H1 (cell line): ENCODE results near the gene SECTM1. TPM values are rescaled to one million over a fixed set of nuclear protein-coding genes. Genes with fewer than 3 reads are reported as not detected.

Experiments
- CTCF ChIA-PET: fragments of 300-600 bp; sonication (Branson Sonifier 250); formaldehyde crosslinking; loops from one replicate; lab custom pipeline; 2021; ENCODE audit not compliant: partially characterized antibody; lab: Charles Lee
- POLR2A ChIA-PET: fragments of 300-600 bp; sonication (Branson Sonifier 250); formaldehyde crosslinking; loops from one replicate; lab custom pipeline; 2021; ENCODE audit warnings: inconsistent platforms; ENCODE audit not compliant: partially characterized antibody; lab: Charles Lee
- DNase-seq, 2 experiments: peaks; one replicate each; pipeline versions ENCODE4 v3.0.0 to v3.0.0-alpha.2; 2010 to 2022; ENCODE audit warnings: low spot score in 2 of 2, low read depth in 1 of 2, mixed read lengths in 1 of 2
- FAIRE-seq: peaks from 2 replicates; lab custom pipeline; 2011; peaks lifted over from hg19 to GRCh38; lab: Jason Lieb, UNC
- H2AFZ ChIP-seq: 2 replicates; pipeline ENCODE4 v1.8.1; 2012; ENCODE audit warnings: low read length, inconsistent platforms
- H2AK5ac ChIP-seq: 2 replicates; pipeline ENCODE4 v1.6.1; 2013; ENCODE audit warnings: low read depth, low read length
- H2BK120ac ChIP-seq: replicated peaks from 2 replicates; pipeline ENCODE3; 2013; ENCODE audit warnings: low read depth, low read length, inconsistent platforms
- H2BK12ac ChIP-seq: 2 replicates; pipeline ENCODE4 v1.6.1; 2013; ENCODE audit warnings: low read depth, low read length
- H2BK15ac ChIP-seq: 2 replicates; pipeline ENCODE4 v1.6.1; 2013; ENCODE audit warnings: low read length
- H2BK20ac ChIP-seq: 2 replicates; pipeline ENCODE4 v1.6.1; 2013; ENCODE audit warnings: low read length
- H2BK5ac ChIP-seq: 2 replicates; pipeline ENCODE4 v1.6.1; 2013; ENCODE audit warnings: low read depth, low read length
- H3K14ac ChIP-seq: 2 replicates; pipeline ENCODE4 v1.6.1; 2013; ENCODE audit warnings: inconsistent platforms; ENCODE audit not compliant: insufficient read length
- H3K18ac ChIP-seq: 2 replicates; pipeline ENCODE4 v1.6.1; 2013; ENCODE audit warnings: low read length; ENCODE audit errors: extremely low read depth
- H3K23ac ChIP-seq: 2 replicates; pipeline ENCODE4 v1.6.1; 2013; ENCODE audit warnings: inconsistent platforms; ENCODE audit not compliant: insufficient read length
- H3K23me2 ChIP-seq: 2 replicates; pipeline ENCODE4 v1.6.1; 2013; ENCODE audit warnings: low read depth, low read length
- H3K27ac ChIP-seq: 2 replicates; pipeline ENCODE4 v1.6.1; 2011; ENCODE audit warnings: low read depth, low read length, inconsistent platforms
- H3K27me3 ChIP-seq, 4 experiments: replicated peaks in 1 of 4; 1 replicate in 1 of 4; 2 replicates in 3 of 4; pipeline versions ENCODE4 v1.6.1 to v1.8.1; 2011 to 2013; ENCODE audit warnings: low read length in 3 of 4, mild to moderate bottlenecking in 3 of 4, inconsistent platforms in 2 of 4, mixed read lengths in 2 of 4, moderate library complexity in 1 of 4; ENCODE audit not compliant: control insufficient read depth in 3 of 4, insufficient read depth in 3 of 4; ENCODE audit errors: extremely low read depth in 1 of 4
- H3K36me3 ChIP-seq, 4 experiments: 2 replicates each; pipeline versions ENCODE4 v1.6.1 to v1.8.1; 2011 to 2013; ENCODE audit warnings: mild to moderate bottlenecking in 4 of 4, low read length in 3 of 4, moderate library complexity in 2 of 4, control low read depth in 1 of 4, inconsistent platforms in 1 of 4; ENCODE audit not compliant: insufficient read depth in 4 of 4, control insufficient read depth in 2 of 4
- H3K4ac ChIP-seq: replicated peaks from 2 replicates; pipeline ENCODE3; 2013; ENCODE audit warnings: low read length, low read depth, mixed read lengths, inconsistent platforms; ENCODE audit not compliant: insufficient read length
- H3K4me1 ChIP-seq, 4 experiments: replicated peaks in 1 of 4; 1 replicate in 1 of 4; 2 replicates in 3 of 4; pipeline versions ENCODE4 v1.6.1 to v1.8.1; 2011 to 2013; ENCODE audit warnings: low read length in 3 of 4, inconsistent platforms in 2 of 4, mixed read lengths in 1 of 4; ENCODE audit not compliant: insufficient read depth in 4 of 4, control insufficient read depth in 3 of 4
- H3K4me2 ChIP-seq, 2 experiments: 2 replicates each; pipeline versions ENCODE4 v1.6.1 to v1.8.1; 2011 to 2013; ENCODE audit warnings: low read depth in 2 of 2, low read length in 2 of 2, control low read depth in 1 of 2, inconsistent platforms in 1 of 2, mild to moderate bottlenecking in 1 of 2; ENCODE audit not compliant: insufficient read depth in 1 of 2
- H3K4me3 ChIP-seq, 4 experiments: fragments of 200-600, 300-600 bp in 1 of 4; sonication (generic), shearing (Covaris generic), sonication (Bioruptor Twin) in 1 of 4; 2 replicates each; pipeline versions ENCODE4 v1.5.1 to v1.8.1; 2011 to 2016; ENCODE audit warnings: low read length in 4 of 4, low read depth in 3 of 4, control low read depth in 2 of 4, inconsistent platforms in 2 of 4, mild to moderate bottlenecking in 2 of 4, mixed read lengths in 1 of 4, moderate library complexity in 1 of 4; ENCODE audit not compliant: insufficient read depth in 2 of 4; ENCODE audit errors: extremely low read depth in 1 of 4
- H3K56ac ChIP-seq: replicated peaks from 2 replicates; pipeline ENCODE3; 2013; ENCODE audit warnings: low read depth, mild to moderate bottlenecking, mixed read lengths, low read length, inconsistent platforms; ENCODE audit not compliant: insufficient read length
- H3K79me1 ChIP-seq: 2 replicates; pipeline ENCODE4 v1.6.1; 2013; ENCODE audit warnings: low read depth, low read length, control low read depth
- H3K79me2 ChIP-seq, 2 experiments: 2 replicates each; pipeline versions ENCODE4 v1.6.1 to v1.8.1; 2012 to 2013; ENCODE audit warnings: low read length in 2 of 2, mild to moderate bottlenecking in 2 of 2, inconsistent platforms in 1 of 2; ENCODE audit not compliant: insufficient read depth in 2 of 2, control insufficient read depth in 1 of 2
- H3K9ac ChIP-seq, 4 experiments: replicated peaks in 1 of 4; 1 replicate in 1 of 4; 2 replicates in 3 of 4; pipeline versions ENCODE4 v1.6.1 to v1.8.1; 2011 to 2013; ENCODE audit warnings: low read depth in 3 of 4, low read length in 3 of 4, control low read depth in 2 of 4, mild to moderate bottlenecking in 2 of 4, moderate library complexity in 2 of 4, inconsistent platforms in 1 of 4; ENCODE audit errors: extremely low read depth in 1 of 4
- H3K9me3 ChIP-seq, 2 experiments: 2 replicates each; pipeline versions ENCODE4 v1.6.1 to v1.8.1; 2012 to 2013; ENCODE audit warnings: mild to moderate bottlenecking in 2 of 2, moderate library complexity in 2 of 2, control low read depth in 1 of 2, inconsistent platforms in 1 of 2, low read depth in 1 of 2, low read length in 1 of 2, mixed read lengths in 1 of 2; ENCODE audit not compliant: insufficient read depth in 2 of 2
- H4K20me1 ChIP-seq, 2 experiments: replicated peaks in 1 of 2; 2 replicates each; pipeline versions ENCODE3 to v1.8.1; 2011 to 2013; ENCODE audit warnings: inconsistent platforms in 2 of 2, low read length in 2 of 2, mild to moderate bottlenecking in 1 of 2; ENCODE audit not compliant: insufficient read depth in 2 of 2, control insufficient read depth in 1 of 2
- H4K5ac ChIP-seq: 2 replicates; pipeline ENCODE4 v1.6.1; 2013; ENCODE audit warnings: low read length, low read depth, mixed read lengths, inconsistent platforms; ENCODE audit not compliant: insufficient read length
- H4K8ac ChIP-seq: 2 replicates; pipeline ENCODE4 v1.8.0; 2013; ENCODE audit warnings: mild to moderate bottlenecking, moderate library complexity, low read length, inconsistent platforms; ENCODE audit not compliant: insufficient read depth; ENCODE audit errors: extremely low read depth
- H4K91ac ChIP-seq: replicated peaks from 2 replicates; pipeline ENCODE3; 2013; ENCODE audit warnings: low read length, mixed read lengths, inconsistent platforms; ENCODE audit not compliant: insufficient read length
- BACH1 ChIP-seq: IDR thresholded peaks from 2 replicates; pipeline ENCODE4 v1.6.1; 2012; ENCODE audit warnings: low read length, improper control_type of control experiment
- E2F6 ChIP-seq: IDR thresholded peaks from 2 replicates; pipeline ENCODE4 v1.6.1; 2012; ENCODE audit warnings: inconsistent platforms
- JUN ChIP-seq: IDR thresholded peaks from 2 replicates; pipeline ENCODE4 v1.6.1; 2011; ENCODE audit warnings: low read depth, mild to moderate bottlenecking, improper control_type of control experiment, low read length
- JUND ChIP-seq: IDR thresholded peaks from 2 replicates; pipeline ENCODE4 v1.6.1; 2011; ENCODE audit warnings: mild to moderate bottlenecking, improper control_type of control experiment, low read length
- NANOG ChIP-seq: IDR thresholded peaks from 2 replicates; pipeline ENCODE4 v1.6.1; 2011; ENCODE audit warnings: low read length, low read depth, mild to moderate bottlenecking, inconsistent platforms; ENCODE audit not compliant: insufficient read depth, poor library complexity, severe bottlenecking
- PHF8 ChIP-seq: fragments of 200-600 bp; sonication (generic); conservative IDR thresholded peaks from 2 replicates; pipeline ENCODE4 v1.7.1; 2012; ENCODE audit warnings: low read depth, mild to moderate bottlenecking, inconsistent platforms, low read length, moderate library complexity
- SRF ChIP-seq: IDR thresholded peaks from 2 replicates; pipeline ENCODE4 v1.6.1; 2011; ENCODE audit warnings: mild to moderate bottlenecking, low read depth, low read length, moderate library complexity
- WGBS, 2 experiments: shearing (Covaris generic) in 1 of 2; methylation state at CpG; one replicate each; pipeline versions ENCODE4 v1.1.6 to v1.1.7; 2013 to 2015; ENCODE audit warnings: low lambda C conversion rate in 2 of 2, mixed read lengths in 2 of 2, inconsistent platforms in 1 of 2, low coverage in 1 of 2, missing lambda C conversion rate in 1 of 2; ENCODE audit not compliant: insufficient replicate concordance in 2 of 2, insufficient coverage in 1 of 2, insufficient read length in 1 of 2; ENCODE audit errors: extremely low coverage in 1 of 2, missing lambda C conversion rate in 1 of 2; 5-methylcytosine and 5-hydroxymethylcytosine counted together
- polyA plus RNA-seq, 7 experiments: library from polyadenylated mRNA; depleted of rRNA in 3 of 7; stranded (reverse) in 5 of 7; unstranded in 2 of 7; fragments of >200 nt in 5 of 7; fragments of 200-250 nt in 2 of 7; gene quantifications; 1 replicate in 5 of 7; 2 replicates in 1 of 7; 4 replicates in 1 of 7; pipeline versions ENCODE4 v1.2.1 to v1.2.3, GENCODE V29; 2011 to 2013; ENCODE audit warnings: missing spikeins in 2 of 7, mixed read lengths in 2 of 7
- total RNA-seq: library from RNA; stranded (reverse); fragmentation: NEBNext Ultra II Directional; extraction: Animal tissue kit (Norgen Biotek cat#: 25700); gene quantifications from 2 replicates; pipeline ENCODE4 v1.2.1, GENCODE V29; 2021
- TF ChIP-seq, protein P1 (sequence below), 3 experiments: IDR thresholded peaks; 1 replicate in 2 of 3; 2 replicates in 1 of 3; pipeline versions ENCODE4 v1.5.1 to v1.6.1; 2011; ENCODE audit warnings: low read length in 3 of 3, mild to moderate bottlenecking in 3 of 3, inconsistent platforms in 2 of 3, low read depth in 1 of 3, moderate library complexity in 1 of 3; ENCODE audit not compliant: insufficient read depth in 1 of 3; ENCODE audit errors: control extremely low read depth in 1 of 3

The SECTM1 gene
- total and polyA plus RNA-seq, 2 of the 8 experiments (the other 6 are each of a cell fraction or from before 2014, with no cell fraction given) = 0.20 to 0.65 TPM

GRCh38 chr17:82316651-82317393 is 16.7 kb downstream of the SECTM1 start:
- 82% methylated on average over 29 of the region's 29 CpGs; no CpG with 5 or more reads in 1 of the 2 experiments for WGBS, 2 experiments
- peaks cover 0 to 11% of the 10 kb centered on the region in 2 experiments for H4K20me1 ChIP-seq
- DNase-seq = no peak
- H3K4me1 ChIP-seq = peaks cover 0 to 5% (median 4%) of the 10 kb centered on the region in 4 experiments; a peak in 5 of 7 replicates
- H3K9ac ChIP-seq = no peak overlapping the region
- no peak overlapping the region for H3K27ac ChIP-seq
- H3K23ac ChIP-seq = no peak overlapping the region
- peaks cover 0 to 14% of the 10 kb centered on the region in 2 experiments; a peak in 1 of 4 replicates for H3K9me3 ChIP-seq
- ChIA-PET CTCF (interaction anchor here (0.5 to 3.1 kb wide), 11 partner anchors 9 to 230 kb away, joined by 3 to 19 read pairs (median 4); partner anchors contain the start of gene SECTM1), POLR2A (interaction anchor here (0.8 to 1.4 kb wide), 3 partner anchors 16 to 81 kb away, joined by 3 to 6 read pairs (median 3); no protein-coding TSS in a partner anchor)
- FAIRE-seq = no peak
- no peak overlapping the region for H2BK12ac ChIP-seq
- no peak overlapping the region for H3K4me3 ChIP-seq
- H3K14ac ChIP-seq = no peak overlapping the region
- H3K36me3 ChIP-seq = no peaks in the 10 kb centered on the region
- peak overlapping the region; percentile 40 for H4K91ac ChIP-seq
- H2AFZ ChIP-seq = no peak overlapping the region
- no peak overlapping the region; a peak in 1 of 4 replicates for H3K4me2 ChIP-seq
- no peak overlapping the region for H4K5ac ChIP-seq
- H2AK5ac ChIP-seq = no peak overlapping the region
- H3K23me2 ChIP-seq = peaks cover 5% of the 10 kb centered on the region; the same call in 1 of the 2 replicates
- no peak overlapping the region for H3K56ac ChIP-seq
- no peak overlapping the region for H3K18ac ChIP-seq
- H2BK5ac ChIP-seq = no peak overlapping the region
- H3K79me2 ChIP-seq = no peaks in the 10 kb centered on the region
- H2BK15ac ChIP-seq = no peak overlapping the region
- H2BK20ac ChIP-seq = no peak overlapping the region
- H2BK120ac ChIP-seq = no peak overlapping the region
- H3K79me1 ChIP-seq = no peaks in the 10 kb centered on the region
- H4K8ac ChIP-seq = peak overlapping the region; percentile 25
- H3K4ac ChIP-seq = no peak overlapping the region
- no peaks in the 10 kb centered on the region; a peak in 3 of 7 replicates for H3K27me3 ChIP-seq
- TF ChIP-seq JUN (no peak), NANOG (no peak), BACH1 (no peak), JUND (no peak), PHF8 (no peak), SRF (no peak), E2F6 (no peak)
- TF ChIP-seq, protein P1, sequence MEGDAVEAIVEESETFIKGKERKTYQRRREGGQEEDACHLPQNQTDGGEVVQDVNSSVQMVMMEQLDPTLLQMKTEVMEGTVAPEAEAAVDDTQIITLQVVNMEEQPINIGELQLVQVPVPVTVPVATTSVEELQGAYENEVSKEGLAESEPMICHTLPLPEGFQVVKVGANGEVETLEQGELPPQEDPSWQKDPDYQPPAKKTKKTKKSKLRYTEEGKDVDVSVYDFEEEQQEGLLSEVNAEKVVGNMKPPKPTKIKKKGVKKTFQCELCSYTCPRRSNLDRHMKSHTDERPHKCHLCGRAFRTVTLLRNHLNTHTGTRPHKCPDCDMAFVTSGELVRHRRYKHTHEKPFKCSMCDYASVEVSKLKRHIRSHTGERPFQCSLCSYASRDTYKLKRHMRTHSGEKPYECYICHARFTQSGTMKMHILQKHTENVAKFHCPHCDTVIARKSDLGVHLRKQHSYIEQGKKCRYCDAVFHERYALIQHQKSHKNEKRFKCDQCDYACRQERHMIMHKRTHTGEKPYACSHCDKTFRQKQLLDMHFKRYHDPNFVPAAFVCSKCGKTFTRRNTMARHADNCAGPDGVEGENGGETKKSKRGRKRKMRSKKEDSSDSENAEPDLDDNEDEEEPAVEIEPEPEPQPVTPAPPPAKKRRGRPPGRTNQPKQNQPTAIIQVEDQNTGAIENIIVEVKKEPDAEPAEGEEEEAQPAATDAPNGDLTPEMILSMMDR (IDR thresholded peaks at IDR 0.05; ENCODE audit: control extremely low read depth in 1 of 3, insufficient read depth in 1 of 3, low read depth in 1 of 3, low read length in 3 of 3) = no peak
